ENCODE measurements around the gene LSM12.
"Not testable (repeated sequence)": the region's sequence is repeated elsewhere in the genome, so short reads cannot be mapped to it uniquely, and the experiment has no call there.

The LSM12 gene

DNA sequence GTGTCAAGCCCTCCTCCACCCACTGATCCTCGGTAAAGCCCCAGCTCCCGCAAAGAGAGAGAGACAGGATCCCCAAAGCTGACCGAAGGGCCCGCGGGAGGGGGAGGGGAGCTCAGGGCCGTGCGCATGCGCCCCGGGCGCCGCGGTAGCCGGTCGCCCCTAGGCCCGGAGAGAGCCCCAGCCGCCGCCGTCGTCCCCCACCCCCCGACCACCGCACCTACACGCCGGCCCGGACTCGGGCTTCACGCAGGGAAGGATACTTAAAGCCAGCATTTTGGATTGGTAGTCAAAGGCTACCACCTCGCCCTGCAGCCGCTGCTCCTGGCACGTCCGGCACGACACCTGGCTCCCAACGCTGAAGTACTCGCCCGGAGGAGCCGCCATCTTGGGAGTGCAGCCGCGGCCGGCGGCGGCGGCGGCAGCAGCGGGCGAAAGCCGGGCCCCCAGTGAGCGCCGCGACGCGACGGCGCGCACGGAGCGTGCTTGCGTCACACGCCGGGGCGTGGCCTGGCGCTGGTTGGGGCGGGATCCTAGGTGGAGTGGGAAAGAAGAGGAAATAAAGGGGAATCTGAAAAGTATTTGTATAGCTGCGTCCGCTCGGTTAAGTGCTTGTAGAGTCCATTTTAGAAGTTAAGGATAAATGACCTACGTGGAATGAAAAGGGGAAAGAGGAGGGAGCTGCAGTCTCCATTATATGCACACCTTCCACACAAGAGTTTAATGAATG, at the start of gene LSM12:
Gene LSM12 (minus strand): TSS at position 468 of the 727 bp plus-strand sequence. CDS start 84 bp downstream, at position 384.
- peak; percentile 87 for DNase-seq

DNA sequence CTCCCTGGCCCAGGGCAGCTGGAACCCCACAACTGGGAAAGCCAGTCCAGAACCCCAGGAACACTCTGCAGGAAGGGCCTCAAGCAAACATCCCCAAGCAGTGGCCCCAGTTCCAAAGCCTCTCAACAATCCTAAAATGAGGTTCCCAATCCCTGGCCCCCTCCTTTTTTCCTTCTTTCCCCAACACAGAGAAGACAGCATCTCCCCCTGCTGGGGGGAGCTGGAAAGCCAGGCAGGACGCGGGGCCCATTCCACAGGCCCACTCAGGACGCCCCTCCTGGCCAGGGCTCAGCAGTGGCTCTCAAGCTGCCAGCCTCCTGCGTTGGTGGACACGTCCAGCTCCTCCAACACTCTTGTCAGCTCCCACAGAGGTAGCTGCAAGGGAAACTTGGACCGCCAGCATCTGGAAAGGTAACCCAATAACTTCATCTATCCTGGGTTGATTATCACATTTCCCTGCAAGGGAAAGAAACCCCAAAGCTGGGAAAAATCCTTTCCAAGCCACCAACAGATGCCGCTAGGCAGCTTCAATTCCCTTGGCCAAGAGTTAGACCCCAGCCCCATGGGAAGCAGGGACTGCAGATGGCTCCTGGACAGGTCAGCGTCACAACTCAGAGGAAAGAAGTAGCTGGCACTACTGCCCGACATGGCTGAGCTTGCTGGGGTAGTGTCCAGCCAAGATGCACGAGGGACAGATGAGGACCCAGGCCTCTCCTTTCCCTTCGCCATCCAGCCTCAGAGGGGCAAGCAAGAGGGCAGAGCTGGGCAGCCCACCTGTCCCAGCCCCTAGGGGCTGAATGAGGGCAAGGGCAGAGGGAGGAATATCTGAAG, 49.3 kb upstream of the LSM12 start:
- DNase-seq: no peak

DNA sequence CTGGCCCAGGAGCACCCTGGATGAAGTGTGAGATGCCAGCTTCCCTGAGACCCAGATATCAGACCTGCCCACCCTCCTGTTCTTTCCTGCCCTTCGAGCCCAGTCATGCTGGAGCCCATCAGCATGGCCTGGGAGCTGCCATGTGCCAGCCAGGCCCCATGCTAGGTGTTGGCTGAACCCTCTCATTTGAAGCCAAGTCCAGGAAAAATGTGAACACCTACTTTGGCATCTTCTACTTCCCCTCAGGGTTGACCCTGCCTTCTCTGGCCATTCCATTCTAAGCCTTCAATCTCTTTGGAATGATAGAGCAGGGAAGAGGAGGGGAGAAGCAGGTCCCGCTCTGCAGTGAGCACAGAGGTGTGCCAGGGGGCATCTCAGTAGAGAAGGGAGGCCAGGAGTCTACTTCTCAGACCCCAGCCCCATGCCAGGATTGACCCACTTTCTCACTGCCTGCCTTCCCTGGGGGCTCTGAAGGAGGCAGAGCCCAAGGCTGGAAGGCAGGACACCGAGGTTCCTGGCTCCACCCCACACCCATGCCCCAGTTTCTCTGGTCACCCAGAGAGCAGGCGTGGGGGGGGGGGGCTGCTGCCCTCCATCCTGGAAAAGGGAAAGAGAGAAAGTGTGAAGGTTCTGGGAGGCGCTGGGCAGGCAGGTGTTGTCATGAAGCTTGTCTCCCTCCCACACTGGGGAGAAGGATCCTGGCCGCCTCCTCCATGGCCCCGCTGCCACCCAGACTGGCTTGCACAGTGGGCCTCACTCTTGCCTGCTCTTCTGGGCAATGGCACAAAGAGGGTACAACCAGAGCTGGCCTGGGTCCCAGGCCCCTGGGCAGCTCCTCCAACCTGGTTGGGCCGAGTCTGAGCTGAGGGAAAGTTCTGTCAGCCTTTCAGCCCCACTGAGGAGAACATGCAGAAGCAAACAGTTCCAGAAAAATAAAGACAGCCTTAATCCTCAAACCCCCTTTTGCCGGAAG, 47.7 kb upstream of the LSM12 start:
- no peak for DNase-seq

DNA sequence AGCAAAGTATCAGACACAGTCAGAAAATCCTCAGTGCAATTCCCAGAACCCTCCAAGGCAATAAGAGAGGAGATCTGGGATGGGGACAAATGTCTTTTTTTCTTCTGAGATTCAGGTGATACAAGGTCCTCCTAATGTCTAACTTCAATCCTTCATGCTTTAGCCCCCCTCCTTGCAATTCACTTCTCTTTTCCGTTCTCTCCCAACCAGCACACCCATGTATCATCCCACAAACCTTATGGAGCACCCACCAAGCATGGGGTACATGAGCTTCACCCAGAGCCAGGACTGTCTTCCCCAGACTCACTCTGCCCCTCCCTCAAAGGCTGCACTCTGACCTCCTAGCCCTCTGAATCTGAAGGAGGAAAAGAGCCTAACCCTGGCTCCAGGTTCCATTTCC, 46.9 kb upstream of the LSM12 start:
- DNase-seq: no peak

DNA sequence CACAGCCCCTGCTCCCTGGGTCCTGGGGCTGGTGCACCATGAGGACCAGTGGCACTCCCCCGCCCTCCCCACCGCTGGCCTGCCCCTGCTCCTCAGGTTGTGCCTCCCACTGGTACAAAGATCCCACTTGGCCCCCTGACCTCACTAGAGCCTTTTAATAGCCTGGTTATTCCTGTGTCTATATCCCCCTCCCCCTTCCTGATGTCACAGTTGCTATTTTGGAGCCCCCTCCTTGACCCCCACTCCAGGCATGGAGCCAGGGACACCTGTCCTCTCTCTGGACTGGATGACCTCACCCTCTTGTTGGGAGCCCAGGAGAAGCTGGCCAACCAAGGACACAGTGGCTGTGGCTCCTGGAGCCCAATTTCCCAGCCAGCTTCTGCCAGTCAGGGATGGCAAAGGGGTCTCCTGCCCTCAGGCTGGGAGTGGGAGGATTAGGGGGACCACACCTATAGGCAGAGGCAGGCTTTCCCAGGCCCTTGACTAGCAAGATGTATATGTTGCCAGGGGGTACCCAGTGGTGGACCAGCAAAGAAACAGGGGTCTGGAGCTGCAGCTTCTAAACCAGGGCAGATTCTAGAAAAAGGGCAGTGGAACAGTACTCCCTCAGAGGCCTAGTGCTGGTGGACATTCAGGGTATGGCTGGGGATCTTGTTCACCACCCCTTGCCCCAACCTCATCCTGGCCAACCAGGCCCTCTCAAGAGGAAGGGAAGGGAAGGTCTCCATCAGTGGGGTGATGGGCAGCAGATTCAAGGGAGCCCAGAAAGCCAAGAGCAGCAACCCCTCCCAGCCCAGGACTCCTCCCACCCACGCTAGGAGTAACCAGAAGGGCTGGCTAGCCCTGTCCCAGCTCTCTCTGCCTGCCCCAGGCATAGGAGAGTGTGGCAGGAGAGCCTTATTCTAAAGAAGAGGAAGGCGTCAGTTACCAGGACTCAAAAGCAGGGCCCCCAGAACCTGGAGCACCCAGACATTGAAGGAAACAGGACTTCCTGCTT, 46.1 kb upstream of the LSM12 start:
- DNase-seq: no peak

DNA sequence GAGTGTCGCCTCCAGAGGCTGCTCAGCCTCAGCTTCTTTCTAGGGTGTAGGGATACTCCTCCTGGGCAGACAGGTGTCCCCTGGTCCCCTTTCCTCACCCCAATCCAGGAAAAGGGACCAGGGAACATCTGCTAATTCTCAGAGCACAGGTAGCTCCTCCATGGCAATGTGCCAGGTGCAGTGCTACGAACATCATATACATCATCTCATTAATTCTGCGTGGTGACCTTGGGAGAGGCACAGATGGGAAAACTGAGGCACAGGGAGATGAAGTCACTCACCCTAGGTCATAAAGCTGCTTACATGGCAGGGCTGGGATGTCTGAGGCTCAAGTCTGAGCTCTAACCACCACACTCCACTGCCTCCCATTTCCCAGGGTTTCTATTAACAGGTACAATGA, 45.3 kb upstream of the LSM12 start:
- DNase-seq: no peak

DNA sequence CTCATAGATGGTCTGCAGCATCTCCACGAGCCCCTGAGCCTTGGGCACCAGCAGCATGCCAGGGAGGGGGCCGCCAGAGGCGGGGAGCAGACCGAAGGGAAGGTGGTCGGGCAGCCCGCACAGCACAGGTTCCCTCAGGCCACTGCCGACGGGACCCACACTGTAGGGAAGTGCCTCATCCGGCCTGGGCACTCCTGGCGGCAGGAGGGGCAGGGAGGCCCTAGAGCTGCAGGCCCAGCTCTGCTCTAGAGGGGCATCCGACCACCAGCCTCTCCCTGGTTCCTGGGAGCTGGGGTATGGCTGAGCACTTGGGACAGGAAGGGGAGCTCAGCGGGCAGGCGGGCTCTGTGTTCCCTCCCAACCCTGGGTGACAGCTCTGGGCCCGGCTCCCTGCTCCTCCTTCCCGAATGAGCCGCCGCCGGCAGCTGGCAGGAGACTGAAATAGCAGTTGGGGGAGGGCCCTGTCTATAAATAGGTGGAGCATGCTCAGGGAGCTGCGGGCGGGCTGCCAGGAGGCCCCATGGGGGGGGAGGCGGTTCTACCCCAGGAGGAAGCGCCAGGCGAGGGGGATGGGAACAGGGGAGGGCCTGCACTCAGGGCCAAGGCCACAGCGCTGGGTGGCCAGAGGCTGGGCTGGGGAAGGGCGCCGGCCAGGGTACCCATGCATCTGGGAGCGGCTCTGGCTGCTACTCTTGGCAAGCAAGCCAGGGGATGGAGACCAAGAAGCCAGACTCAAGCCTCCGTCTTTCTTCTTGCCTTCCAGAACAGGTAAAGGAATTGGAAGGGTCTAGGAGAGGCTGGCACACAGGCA, 44.6 kb upstream of the LSM12 start:
- peak; percentile 52 for DNase-seq

DNA sequence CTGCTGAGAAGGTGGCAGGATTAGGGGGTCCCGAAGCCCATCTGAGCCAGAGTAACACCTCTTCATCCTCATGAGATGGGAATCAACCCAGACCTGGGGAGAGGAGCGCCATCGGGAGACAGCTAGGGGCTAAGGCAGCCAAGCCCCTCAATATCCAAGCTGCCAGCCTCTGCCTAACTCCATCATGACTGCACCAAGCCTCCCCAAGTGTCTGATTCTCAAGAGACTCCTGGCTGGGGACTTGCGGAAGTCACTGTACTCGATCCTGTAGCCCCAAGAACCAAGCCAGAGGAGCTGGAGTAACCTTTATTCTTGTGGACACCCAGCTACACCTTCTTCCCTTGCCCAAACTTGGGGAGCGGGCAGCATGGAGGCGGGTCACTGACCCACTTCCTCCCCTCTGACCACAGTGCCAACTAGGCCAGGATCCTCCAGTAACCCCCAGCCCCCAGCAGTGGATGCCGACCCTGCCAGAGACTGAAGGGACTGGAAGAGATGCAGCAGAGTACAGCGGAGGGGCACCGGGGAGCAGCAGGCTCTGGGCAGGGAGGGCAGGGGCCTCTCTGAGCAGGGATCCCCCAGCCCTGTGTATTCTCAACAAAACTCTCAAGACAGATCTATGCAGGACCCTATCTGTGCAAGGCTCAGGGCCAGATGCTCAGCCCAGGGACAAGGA, 43.7 kb upstream of the LSM12 start:
- no peak for DNase-seq

DNA sequence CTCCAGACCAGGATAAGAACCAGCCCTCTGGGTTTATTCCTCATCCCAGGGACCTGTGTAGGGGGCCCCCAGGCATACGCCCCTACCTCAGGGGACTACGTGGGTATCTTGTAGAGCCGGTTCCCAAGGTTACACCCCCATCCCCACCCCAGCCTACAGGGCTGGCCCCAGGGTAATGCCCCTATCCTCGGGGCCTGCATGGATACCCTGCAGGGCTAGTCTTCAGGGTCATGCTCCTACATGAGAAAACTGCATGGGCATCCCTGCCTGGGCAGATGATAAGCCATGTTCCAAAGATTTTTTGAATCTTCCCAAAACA, 42.8 kb upstream of the LSM12 start:
- no peak for DNase-seq

DNA sequence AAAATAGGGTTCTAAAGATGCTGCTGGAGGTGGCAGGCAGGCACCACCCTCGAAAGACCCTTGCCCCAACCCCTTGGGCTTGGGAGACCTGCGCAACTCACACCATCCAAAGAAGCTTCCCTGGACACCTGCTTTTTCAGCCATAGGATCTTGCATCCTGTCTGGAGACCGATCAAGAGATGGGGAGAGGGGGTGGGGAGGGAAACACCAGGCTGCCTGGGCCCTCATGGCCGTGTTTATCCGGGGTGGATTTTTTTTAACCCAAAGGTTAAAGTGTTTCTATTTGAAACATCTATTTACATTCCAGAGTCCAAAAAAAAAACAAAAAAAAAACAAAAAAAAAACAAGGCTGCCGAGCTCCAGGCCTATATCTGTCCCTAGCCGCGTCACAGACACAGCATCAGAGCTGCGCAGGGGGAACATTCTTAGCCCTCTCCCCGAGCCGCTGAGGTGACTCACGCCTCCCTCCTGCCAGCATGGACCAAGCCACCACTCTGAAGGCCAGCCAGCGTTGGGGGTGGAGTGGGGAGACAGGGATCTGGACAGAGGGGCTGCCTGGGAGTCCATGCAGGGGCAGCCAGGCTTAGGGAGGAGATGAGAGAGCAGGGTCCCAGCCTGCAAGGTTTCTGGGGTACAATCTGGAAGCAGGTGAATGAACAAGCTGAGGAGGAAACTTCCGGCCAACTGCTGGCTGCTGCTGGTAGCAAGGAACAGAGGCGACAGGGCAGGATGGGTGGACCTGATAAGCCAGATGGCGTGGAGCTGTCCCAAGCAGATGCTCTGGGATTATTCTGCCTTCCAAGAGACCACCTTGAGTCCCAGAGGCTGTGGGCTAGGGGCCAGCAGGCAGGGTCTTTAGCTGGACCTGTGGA, 42.2 kb upstream of the LSM12 start:
- DNase-seq: no peak

DNA sequence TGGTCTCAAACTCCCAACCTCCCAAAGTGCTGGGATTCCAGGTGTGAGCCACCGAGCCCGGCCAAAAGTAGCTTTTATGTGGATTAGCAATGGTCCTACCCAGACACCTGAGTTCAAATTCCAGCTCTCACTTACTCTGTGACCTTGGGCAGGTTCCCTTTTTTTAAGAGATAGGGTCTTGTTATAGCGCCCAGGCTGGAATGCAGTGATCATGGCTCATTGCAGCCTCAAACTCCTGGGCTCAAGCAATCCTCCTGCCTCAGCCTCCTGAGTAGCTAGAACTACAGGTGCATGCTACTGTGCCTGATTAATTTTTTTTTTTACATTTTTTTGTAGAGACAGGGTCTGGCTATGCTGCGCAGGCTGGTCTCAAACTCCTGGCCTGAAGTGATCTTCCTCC, 40.3 kb upstream of the LSM12 start:
- DNase-seq: no peak

DNA sequence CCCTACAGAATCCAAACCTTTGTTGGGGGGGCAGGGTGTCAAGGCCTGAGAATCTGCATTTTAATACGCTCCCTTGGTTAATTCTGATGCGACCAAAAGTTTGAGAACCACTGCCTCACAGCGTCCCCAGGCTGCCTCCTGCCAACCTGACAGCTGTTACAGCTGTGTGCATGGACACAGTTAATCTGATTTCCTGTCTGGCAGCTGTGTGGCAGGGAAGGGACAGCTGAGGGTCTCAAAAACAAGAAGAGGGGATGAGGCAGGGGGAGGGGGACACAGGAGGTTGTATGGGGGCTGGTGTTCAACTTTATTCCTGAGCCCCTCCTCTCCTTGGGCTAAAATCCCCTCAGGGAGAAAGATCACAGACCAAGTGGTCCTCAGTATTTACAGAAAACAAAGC, 39.5 kb upstream of the LSM12 start:
- DNase-seq: no peak

DNA sequence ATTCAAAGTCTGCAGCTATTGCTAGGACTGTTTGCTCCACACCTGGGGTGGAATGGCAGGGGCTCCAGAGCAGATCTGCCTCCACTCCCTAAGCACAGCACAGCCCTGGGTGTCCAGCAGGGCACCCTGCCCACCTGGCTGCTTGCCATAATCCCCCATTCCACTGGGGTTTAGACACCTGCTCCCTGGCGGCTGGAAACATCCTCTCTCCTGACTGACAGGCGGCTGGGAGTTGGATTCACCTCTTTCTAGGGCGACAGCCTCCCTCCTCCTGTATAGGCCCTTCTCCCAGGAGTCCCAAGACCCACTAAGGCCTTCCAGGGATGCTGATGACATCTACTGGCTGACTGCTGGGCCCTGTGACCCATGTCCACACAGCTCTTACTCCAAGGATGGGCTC, 39.0 kb upstream of the LSM12 start:
- DNase-seq: no peak

DNA sequence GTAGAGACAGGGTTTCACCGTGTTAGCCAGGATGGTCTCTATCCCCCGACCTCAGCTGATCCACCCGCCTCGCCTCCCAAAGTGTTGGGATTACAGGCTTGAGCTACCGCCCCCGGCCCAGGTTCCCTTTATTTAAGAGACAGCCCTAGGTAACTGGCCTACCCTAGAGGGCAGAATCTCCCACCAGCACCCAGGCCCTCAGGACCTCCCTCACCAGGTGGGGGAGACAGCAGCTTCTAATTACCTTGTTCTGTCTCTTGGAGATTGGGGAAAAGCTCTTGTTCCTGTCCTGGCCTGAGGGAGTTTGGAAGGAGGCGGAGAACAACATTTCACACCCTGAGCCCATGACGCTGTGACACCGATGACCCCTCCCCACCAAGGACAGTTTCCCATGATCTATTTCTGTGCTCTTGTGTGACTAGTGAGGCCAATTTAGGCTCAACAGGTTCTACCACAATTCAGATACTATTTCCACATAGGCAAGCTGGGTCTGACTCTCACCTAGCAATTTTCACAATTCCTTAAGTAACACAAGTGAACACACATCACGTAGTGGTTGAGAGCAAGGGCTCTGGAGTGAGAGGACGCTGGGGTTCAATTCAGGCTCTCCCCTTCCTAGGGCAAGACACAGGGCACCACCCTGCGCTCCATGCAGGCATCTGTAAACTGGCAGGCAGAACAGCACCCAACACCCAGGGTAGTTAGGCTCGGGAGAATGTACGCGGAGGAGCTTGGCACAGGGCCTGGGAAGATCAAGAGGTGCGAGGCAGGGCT, 36.6 kb upstream of the LSM12 start:
- DNase-seq: no peak

DNA sequence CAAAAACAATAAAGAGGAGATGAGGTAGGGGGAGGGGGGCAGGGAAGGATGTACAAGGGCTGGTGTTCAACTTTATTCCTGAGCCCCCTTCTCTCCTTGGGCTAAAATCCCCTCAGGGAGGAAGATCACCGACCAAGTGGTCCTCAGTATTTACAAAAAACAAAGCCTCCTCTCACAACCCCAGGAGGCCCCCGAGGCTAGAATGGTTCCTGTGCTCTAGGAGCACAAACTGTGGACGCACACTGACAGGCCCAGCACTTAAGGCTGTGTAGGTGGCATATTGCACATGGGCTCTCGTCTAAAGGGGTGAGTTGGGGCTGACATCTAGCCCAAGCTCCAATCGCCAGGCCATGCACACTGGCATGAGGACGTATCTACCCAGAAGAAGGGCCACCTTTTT, 35.4 kb upstream of the LSM12 start:
- not testable (repeated sequence) for DNase-seq

DNA sequence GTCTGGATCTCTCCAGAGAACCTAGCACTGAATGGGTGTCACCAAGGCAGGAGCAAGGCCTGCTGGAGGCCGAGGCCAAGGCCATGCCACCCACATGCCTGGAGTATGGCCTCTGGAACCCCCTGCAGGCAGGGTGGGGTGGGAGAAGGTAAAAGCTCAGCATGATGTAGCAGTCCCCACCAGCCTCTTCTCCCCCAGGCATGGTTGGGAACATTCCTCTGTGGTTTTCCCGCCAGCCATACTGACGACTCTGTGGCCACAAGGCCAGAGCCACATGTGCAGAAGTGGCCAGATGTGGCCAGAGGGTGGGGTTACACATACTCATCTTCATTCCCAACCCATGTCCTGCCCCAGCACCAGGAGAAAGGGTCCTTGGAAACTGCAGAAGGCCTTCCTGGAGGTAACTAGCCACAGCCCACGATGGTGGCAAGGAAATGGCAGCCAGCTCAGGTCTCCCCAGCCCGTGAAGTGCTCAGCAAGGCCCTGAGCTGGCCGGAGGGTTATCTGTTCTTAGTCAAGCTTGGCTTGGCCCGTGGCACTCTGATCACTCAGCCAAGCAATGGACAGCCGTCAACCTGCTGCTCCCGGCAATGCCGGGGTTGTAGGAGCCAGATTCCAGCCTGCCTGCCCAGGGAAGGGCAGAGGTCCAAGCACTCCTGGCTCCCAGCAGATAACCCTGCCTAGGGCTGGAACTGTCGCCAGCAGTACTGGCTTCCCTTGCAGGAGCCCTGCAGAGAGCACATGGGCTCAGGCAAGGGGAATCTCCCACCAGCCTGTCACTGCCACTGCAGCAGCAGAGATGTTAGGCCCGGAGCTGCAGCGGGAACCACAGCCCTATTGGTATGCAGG, 30.9 kb upstream of the LSM12 start:
- no peak for DNase-seq

DNA sequence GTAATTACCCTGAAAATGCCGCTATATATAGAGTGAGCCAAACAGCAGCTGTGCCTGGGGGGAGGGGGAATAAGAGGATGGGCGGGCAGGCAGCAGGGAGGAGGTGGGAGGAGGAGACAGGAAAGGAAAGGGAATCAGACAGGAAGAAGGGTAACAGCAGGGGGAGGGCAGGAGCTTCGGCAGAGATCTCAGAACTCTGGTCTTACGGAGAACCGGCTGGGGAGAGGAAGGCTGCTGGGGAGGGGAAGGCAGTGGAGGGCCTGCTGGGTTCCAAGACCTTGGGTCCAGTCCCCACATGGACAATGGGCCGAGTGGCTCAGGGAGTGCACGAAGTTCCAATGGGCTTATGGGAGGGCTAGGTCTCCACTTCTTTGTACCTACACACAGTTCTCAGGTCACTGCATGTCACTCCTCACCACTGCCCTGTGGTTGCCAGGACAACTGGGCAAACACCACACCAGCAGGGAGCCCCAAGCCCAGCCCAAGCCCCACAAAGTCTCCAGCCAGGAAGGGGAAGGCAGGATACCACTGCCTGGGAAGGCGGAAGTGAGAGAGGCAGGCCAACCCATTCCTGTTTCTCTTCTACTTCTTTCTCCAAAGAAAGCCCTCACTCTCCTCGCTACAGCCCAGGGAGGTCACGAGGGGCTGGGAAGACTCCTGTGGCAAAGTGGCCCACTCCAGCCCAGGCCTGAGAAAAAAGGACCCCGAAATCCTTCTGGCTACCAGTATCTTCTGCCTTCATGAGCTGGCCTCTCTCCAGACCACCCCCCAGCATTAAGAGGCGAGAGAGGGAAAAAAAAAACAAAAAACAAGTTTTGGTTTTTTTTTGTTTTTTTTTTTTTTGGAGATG, 29.4 kb upstream of the LSM12 start:
- DNase-seq: peak; percentile 82

Measured in NCI-H226 (cell line).